Dendritic cell treated with granulocyte-macrophage colony-stimulating factor and Interleukin-4, amounts not matched to agents 40 ng/mL and 50 ng/mL, for 4 days (primary cell): ENCODE results near the gene ANKRD40.

Source experiments
- H3K27ac Mint-ChIP-seq: one replicate; pipeline ENCODE4 v1.8.0; 2022; ENCODE audit warnings: mild to moderate bottlenecking, mixed read lengths
- H3K27me3 Mint-ChIP-seq: one replicate; pipeline ENCODE4 v1.8.0; 2022; ENCODE audit warnings: mild to moderate bottlenecking, mixed read lengths
- H3K36me3 Mint-ChIP-seq: one replicate; pipeline ENCODE4 v1.8.0; 2022; ENCODE audit warnings: low read depth, mixed read lengths
- H3K4me1 Mint-ChIP-seq: one replicate; pipeline ENCODE4 v1.8.0; 2022; ENCODE audit warnings: low read depth, mixed read lengths
- H3K4me3 Mint-ChIP-seq: one replicate; pipeline ENCODE4 v1.8.0; 2022; ENCODE audit warnings: mild to moderate bottlenecking, moderate library complexity, mixed read lengths
- H3K9me3 Mint-ChIP-seq: one replicate; pipeline ENCODE4 v1.8.0; 2022; ENCODE audit warnings: mixed read lengths
- intact Hi-C: fragments of 100-400 bp; cut with micrococcal nuclease; formaldehyde crosslinking; loops from one replicate; pipeline ENCODE4 v1.15.0; 2022

Gene ANKRD40

DNA sequence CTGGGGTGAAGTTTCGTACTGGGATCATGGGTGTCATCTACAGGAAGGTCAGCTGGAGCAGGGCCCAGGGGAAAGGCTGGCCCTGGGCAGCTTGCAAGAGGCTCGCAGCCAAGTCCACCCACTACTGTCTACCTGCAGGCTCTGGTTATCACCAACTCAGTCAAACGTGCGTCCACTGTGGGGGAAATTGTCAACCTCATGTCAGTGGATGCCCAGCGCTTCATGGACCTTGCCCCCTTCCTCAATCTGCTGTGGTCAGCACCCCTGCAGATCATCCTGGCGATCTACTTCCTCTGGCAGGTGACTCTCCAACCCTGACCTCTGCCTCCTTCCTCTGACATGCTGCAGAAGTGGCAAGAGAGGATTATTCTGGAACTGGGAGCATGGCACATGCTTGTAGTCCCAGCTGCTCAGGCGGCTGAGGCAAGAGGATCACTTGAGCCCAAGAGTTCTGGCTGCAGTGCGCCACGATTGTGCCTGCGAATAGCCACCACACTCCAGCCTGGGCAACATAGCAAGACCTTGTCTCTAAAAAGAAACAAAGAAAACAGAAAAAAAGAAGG lies 43.8 kb downstream of the ANKRD40 start:
- no peak overlapping the region for H3K4me3 Mint-ChIP-seq
- no peak overlapping the region for H3K27ac Mint-ChIP-seq
- H3K9me3 Mint-ChIP-seq = no peaks in the 10 kb centered on the region
- peaks cover 3% of the 10 kb centered on the region for H3K27me3 Mint-ChIP-seq
- intact Hi-C loops = no loop called here
- H3K36me3 Mint-ChIP-seq = peaks cover 50% of the 10 kb centered on the region
- peaks cover 70% of the 10 kb centered on the region for H3K4me1 Mint-ChIP-seq

DNA sequence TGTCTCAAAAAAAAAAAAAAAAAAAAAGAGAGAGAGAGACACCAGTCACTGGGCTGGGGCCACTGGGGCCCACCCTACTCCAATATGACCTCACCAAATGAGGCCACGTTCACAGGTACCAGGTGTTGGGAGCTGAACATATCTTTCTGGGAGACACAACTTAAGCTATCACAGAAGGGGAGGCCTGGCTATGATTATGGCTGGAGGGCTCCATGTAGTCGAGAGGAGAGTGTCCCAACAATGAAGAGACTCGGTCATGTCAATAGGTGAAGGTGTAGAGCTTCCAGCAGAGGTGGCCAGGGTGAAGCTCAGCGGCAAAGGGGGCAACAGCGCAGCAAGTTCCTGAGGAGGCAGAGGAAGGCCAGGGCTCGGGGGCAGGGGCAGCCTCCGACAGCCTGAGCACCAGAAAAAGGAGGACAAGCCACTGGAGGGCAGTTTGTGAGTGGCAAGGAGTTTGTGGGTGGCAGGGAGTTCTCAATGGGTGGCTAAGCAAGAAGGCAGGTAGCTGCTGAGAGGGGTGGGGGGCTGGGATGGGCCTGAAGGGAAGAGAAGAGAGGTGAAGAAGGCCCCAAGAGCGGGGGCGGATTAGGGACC lies 45.0 kb downstream of the ANKRD40 start:
- peaks cover 5% of the 10 kb centered on the region for H3K27me3 Mint-ChIP-seq
- H3K4me1 Mint-ChIP-seq = peaks cover 71% of the 10 kb centered on the region
- no peak overlapping the region for H3K4me3 Mint-ChIP-seq
- H3K27ac Mint-ChIP-seq = peak overlapping the region; percentile 73
- H3K36me3 Mint-ChIP-seq = peaks cover 50% of the 10 kb centered on the region
- intact Hi-C loops = no loop called here
- H3K9me3 Mint-ChIP-seq = no peaks in the 10 kb centered on the region

DNA sequence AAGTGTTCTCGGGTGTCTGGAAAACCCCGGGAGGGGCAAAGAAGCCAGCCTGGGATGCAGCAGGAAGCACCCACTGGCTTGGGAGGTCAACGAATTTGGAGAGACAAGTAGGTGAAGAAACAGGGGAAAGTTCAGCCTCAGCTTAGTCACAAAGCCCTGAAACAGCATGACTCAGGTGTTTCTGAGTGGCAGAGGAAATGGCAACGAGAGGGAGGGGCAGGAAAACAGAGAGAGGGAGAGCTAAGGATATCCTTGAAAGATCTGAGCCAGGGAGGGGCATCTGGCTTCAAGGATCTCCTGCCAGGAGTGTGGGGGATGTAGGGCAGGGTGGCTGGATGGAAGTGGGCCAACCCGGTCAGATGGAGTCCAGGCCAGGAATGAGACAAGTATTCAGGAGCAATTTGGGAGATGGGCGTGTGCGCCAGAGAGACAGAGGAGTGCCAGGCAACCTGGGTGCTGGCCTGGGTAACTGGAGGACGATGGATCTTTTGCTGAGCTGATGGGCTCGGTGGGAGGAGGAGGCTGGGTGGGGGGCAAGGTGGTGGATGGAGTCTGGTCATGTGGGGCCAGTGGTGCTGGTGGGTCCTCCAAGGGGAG lies 45.8 kb downstream of the ANKRD40 start:
- Mint-ChIP-seq H3K27me3 (peaks cover 5% of the 10 kb centered on the region), H3K27ac (peak overlapping the region; percentile 73), H3K4me1 (peaks cover 64% of the 10 kb centered on the region), H3K36me3 (peaks cover 50% of the 10 kb centered on the region), H3K9me3 (no peaks in the 10 kb centered on the region), H3K4me3 (peak overlapping the region; percentile 2)
- intact Hi-C loops = no loop called here

DNA sequence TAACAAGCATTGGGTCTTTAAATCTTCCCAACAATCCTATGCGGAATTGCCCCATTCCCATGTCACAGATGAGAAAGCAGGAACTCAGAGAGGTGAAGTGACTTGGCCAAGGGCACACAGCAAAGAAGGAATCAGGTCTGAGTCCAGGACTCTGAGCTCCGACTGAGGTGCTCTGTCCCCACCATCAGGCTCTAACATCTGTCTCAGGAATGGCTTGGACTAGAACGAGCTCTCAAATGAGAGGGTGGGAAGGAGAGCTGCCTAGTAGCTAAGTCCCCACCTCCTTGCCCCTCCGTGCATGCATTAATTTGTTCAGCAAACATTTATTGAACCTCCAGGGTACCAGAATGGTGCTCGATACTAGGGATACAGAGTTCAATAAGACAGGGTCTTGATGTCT lies 46.4 kb downstream of the ANKRD40 start:
- Mint-ChIP-seq H3K27ac (peak overlapping the region; percentile 73), H3K36me3 (peaks cover 55% of the 10 kb centered on the region), H3K27me3 (peaks cover 5% of the 10 kb centered on the region), H3K4me1 (peaks cover 64% of the 10 kb centered on the region), H3K9me3 (no peaks in the 10 kb centered on the region), H3K4me3 (no peak overlapping the region)
- intact Hi-C loops = no loop called here

DNA sequence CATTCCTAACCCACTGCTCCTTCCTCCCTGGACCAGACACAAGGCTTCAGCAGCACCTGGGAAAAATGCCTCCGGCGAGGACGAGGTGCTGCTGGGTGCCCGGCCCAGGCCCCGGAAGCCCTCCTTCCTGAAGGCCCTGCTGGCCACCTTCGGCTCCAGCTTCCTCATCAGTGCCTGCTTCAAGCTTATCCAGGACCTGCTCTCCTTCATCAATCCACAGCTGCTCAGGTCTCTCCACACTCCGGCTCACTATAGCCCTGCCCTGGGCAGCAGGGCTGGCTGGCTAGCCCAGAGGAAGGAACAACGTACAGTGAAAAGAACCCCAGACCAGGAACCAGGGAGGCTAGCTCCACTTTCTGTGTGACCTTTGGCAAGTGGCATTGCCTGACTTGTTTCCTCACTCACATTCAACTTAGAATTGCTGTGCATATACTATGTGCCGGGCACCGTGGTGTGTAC lies 46.8 kb downstream of the ANKRD40 start:
- H3K27ac Mint-ChIP-seq = peak overlapping the region; percentile 73

DNA sequence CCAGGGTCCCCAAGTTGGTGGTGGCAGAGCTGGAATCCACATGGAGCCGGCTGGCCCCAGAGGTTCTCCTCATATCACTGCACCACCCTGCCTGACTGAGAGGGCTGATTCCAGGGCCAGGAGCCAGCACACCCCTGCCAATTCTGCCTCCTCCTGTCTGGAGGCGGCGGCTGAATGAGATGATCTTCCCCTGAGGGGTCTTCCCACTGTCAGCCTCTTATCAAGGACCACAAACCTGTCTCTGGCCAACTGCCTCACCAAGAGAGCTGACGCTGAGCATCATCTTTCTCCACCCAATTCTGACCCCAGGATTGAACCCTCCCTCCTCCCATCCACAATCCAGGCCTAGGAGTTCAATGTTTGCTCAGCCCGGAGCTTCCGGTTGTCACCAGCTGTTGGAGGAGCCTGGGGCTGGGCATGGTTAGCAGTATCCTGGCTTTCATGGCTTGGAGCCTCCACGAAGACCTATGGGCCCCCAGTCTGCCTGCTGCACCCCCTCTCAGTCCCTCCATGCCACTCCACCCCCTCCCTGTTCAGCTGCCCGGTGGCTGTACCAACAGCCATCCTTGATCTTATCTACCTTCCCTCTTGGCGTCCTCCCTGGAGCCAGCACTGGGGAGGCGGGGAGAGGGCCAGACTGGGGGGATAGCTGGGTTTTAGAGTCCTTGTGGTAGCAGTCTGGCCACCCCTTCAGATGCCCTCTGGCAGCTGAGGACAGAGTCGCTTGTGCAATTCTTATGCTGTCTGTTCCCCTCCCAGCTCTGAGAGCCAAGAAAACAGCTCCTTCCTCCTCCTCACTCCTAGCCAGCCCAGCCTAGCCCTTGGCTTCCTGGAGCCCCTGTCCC lies 47.5 kb downstream of the ANKRD40 start:
- no peaks in the 10 kb centered on the region for H3K9me3 Mint-ChIP-seq
- intact Hi-C loops = no loop called here
- H3K36me3 Mint-ChIP-seq = peaks cover 57% of the 10 kb centered on the region
- no peak overlapping the region for H3K4me3 Mint-ChIP-seq
- peaks cover 64% of the 10 kb centered on the region for H3K4me1 Mint-ChIP-seq
- H3K27ac Mint-ChIP-seq = peak overlapping the region; percentile 73
- H3K27me3 Mint-ChIP-seq = peaks cover 4% of the 10 kb centered on the region

More for the DNA sequence above, 46.8 kb downstream of the ANKRD40 start:
- H3K4me3 Mint-ChIP-seq = no peak overlapping the region
- H3K4me1 Mint-ChIP-seq = peaks cover 64% of the 10 kb centered on the region
- intact Hi-C loops = no loop called here
- peaks cover 57% of the 10 kb centered on the region for H3K36me3 Mint-ChIP-seq
- peaks cover 4% of the 10 kb centered on the region for H3K27me3 Mint-ChIP-seq
- no peaks in the 10 kb centered on the region for H3K9me3 Mint-ChIP-seq

DNA sequence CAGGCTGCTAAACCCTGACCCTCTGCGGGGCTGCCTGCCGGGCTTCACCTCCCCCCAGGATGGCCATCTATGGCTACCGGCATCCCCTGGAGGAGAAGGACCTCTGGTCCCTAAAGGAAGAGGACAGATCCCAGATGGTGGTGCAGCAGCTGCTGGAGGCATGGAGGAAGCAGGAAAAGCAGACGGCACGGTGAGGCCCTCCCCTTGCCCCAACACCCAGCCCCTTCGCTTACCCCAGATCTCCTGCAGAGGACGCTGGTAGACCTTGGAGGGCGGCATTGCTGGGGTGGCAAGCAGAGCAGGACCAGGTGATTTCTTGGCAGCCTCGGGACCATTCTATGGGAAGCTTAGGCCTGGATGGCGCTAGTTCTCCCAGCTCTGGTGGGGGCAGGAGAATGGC lies 48.5 kb downstream of the ANKRD40 start:
- Mint-ChIP-seq H3K36me3 (peaks cover 55% of the 10 kb centered on the region), H3K27me3 (peaks cover 4% of the 10 kb centered on the region), H3K4me1 (peaks cover 63% of the 10 kb centered on the region), H3K4me3 (no peak overlapping the region), H3K27ac (peak overlapping the region; percentile 50), H3K9me3 (no peaks in the 10 kb centered on the region)
- intact Hi-C loops = no loop called here

DNA sequence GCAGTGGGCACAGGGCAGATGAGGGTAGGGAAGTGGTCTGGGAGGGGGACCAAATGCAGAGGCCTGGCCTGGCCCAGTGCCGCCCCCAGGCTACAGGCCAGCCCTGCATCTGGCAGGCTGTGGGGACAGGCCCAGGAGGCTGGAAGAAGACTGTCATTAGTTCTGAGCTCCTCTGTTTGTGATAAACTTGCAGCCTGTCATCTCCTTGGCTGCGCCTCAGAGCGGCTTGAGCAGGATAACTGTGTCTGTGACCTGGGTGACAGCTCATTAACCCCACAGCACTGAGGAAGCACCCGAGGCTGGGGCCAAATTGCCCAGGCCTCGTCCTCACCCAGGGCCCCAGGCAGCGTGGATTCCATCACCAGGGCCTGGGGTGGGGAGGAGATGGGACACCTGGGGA lies 49.1 kb downstream of the ANKRD40 start:
- Mint-ChIP-seq H3K36me3 (peaks cover 50% of the 10 kb centered on the region), H3K9me3 (no peaks in the 10 kb centered on the region), H3K4me1 (peaks cover 57% of the 10 kb centered on the region), H3K4me3 (no peak overlapping the region), H3K27ac (peak overlapping the region; percentile 50), H3K27me3 (peaks cover 4% of the 10 kb centered on the region)
- intact Hi-C loops = no loop called here

DNA sequence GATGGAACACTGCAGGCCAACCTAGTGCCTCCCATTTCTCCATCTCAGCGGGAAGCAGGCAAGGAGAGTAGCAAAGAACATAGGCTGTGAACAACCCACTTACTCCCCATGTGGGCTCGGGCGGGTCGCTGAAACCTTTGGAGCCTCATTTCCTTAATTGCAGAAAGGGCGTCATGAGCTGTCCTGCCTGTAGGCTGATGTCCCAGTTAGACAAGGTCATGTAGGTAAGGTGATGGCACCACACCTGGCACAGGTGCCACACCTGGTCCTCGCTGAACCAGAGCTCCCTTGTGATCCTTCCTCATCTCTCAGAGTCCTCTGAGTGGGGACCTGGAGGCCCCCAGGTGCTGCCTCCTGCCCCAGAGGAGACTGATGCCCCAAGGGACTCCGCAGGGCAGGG lies 50.1 kb downstream of the ANKRD40 start:
- intact Hi-C loops = no loop called here
- H3K4me1 Mint-ChIP-seq = peaks cover 47% of the 10 kb centered on the region

DNA sequence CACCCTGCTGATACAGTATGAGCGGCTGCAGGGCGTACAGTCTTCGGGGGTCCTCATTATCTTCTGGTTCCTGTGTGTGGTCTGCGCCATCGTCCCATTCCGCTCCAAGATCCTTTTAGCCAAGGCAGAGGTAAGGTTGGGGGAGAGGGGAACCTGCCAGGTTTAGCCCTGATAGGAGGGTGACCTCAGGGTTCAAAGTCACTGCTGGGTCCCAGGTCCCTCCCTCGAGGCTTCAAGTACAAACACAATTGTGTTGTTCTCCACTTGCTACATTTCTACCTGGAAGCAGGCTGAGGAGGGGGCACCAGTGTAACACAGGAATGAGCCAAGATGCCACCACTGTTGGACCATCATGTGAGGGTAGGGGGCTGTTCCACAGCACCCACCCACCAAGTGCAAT lies 50.7 kb downstream of the ANKRD40 start:
- intact Hi-C loops = no loop called here
- Mint-ChIP-seq H3K4me1 (peaks cover 42% of the 10 kb centered on the region), H3K4me3 (no peak overlapping the region), H3K36me3 (peaks cover 37% of the 10 kb centered on the region), H3K27ac (no peak overlapping the region), H3K27me3 (peaks cover 5% of the 10 kb centered on the region), H3K9me3 (no peaks in the 10 kb centered on the region)

More for the DNA sequence above, 50.1 kb downstream of the ANKRD40 start:
- Mint-ChIP-seq H3K4me3 (no peak overlapping the region), H3K27ac (no peak overlapping the region), H3K27me3 (peaks cover 5% of the 10 kb centered on the region), H3K9me3 (no peaks in the 10 kb centered on the region), H3K36me3 (peaks cover 40% of the 10 kb centered on the region)

DNA sequence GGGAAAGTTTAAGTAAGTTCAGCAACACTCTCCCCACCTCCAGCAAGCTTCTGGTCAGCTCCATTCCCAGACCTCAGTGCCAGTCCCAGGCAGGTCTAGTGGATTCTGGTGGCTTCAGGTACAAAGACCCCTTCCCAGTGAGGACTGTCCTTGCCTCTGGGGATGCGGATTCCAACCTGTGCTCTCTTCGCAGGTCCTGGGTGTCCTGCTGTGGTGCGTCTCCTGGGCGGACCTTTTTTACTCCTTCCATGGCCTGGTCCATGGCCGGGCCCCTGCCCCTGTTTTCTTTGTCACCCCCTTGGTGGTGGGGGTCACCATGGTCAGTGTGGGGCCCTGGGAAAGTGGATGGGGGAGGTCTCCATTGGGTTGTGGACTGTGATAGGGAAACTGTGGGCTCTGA lies 51.2 kb downstream of the ANKRD40 start:
- Mint-ChIP-seq H3K36me3 (peaks cover 32% of the 10 kb centered on the region), H3K9me3 (no peaks in the 10 kb centered on the region), H3K27ac (no peak overlapping the region), H3K4me1 (peaks cover 36% of the 10 kb centered on the region), H3K27me3 (peaks cover 5% of the 10 kb centered on the region), H3K4me3 (no peak overlapping the region)
- intact Hi-C loops = no loop called here

DNA sequence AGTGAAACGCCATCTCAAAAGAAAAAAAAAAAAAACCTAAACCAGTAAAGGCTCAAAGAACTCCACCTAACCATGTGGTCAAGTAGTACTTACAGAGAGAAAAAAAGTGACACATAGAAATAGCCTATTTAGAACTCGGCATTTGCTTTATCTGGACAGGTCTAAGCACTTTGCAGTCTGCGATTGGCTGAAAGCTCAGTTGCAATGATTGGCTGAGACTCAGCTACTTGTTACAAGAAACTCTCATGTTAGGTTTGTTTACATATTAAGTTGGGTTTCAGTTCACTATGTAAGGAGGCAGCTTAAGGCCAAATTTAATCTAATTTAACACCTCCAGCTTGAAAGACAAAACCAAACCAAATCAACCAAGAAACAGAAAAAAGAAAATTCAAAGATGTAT lies 54.0 kb downstream of the ANKRD40 start:
- Mint-ChIP-seq H3K4me1 (peaks cover 11% of the 10 kb centered on the region), H3K27ac (no peak overlapping the region), H3K4me3 (no peak overlapping the region), H3K36me3 (peaks cover 31% of the 10 kb centered on the region), H3K9me3 (no peaks in the 10 kb centered on the region), H3K27me3 (peaks cover 6% of the 10 kb centered on the region)
- intact Hi-C loops = no loop called here

DNA sequence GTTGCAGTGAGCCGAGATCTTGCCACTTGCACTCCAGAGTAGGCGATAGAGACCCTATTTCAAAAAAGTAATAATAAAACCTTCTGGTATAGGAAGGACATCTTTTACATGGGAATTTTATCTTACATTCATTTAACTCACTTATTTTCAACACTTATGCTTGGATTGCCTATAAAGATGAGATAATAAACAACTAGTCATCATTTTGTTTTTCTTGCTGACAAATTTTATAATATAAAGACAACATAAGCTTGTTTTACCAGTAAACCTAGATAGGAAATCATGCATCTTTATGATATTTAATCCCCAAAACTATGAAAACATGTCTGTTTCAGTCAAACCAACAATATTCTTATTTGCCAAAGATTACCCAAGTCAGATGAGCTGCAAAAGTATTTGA lies 56.1 kb downstream of the ANKRD40 start:
- intact Hi-C loops = no loop called here
- H3K9me3 Mint-ChIP-seq = no peaks in the 10 kb centered on the region
- peaks cover 21% of the 10 kb centered on the region for H3K36me3 Mint-ChIP-seq
- H3K4me3 Mint-ChIP-seq = no peak overlapping the region
- peaks cover 6% of the 10 kb centered on the region for H3K4me1 Mint-ChIP-seq
- H3K27me3 Mint-ChIP-seq = peaks cover 9% of the 10 kb centered on the region
- no peak overlapping the region for H3K27ac Mint-ChIP-seq
